Measurements from ENCODE around the gene CLDN1.
A peak's percentile ranks its signal among the peaks of the same experiment; 100 is the strongest.

The CLDN1 gene

DNA sequence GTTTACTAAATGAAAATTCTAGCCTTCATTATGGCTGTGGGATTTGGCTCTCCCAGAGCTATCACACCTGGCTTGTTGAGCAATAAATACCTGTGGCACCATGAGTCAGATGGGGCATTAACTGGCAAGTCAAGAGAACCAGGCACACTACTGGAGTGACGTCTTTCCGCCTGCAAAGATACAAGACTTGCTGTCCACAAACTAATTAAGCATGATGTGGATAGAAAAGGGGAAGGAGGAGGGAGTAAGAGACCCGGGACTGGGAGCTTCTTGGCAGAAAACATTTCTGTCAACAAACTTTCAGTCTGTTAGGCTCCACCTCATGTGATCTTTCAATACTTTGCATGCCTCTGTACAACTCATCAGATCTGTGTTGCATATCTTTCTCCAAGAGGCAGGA lies 56.5 kb downstream of the CLDN1 start:
- peak; percentile 87 for DNase-seq (ENCODE audit: low spot score)
- H3K27ac ChIP-seq = no peak overlapping the region
- CTCF ChIA-PET = interaction anchor here (1.1 kb wide), 1 partner anchor 41 kb away, joined by 5 read pairs; no protein-coding TSS in a partner anchor
- TF ChIP-seq, protein P1, sequence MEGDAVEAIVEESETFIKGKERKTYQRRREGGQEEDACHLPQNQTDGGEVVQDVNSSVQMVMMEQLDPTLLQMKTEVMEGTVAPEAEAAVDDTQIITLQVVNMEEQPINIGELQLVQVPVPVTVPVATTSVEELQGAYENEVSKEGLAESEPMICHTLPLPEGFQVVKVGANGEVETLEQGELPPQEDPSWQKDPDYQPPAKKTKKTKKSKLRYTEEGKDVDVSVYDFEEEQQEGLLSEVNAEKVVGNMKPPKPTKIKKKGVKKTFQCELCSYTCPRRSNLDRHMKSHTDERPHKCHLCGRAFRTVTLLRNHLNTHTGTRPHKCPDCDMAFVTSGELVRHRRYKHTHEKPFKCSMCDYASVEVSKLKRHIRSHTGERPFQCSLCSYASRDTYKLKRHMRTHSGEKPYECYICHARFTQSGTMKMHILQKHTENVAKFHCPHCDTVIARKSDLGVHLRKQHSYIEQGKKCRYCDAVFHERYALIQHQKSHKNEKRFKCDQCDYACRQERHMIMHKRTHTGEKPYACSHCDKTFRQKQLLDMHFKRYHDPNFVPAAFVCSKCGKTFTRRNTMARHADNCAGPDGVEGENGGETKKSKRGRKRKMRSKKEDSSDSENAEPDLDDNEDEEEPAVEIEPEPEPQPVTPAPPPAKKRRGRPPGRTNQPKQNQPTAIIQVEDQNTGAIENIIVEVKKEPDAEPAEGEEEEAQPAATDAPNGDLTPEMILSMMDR (conservative IDR thresholded peaks at IDR 0.05; ENCODE audit: low read depth) = no peak
- POLR2A ChIA-PET (ENCODE audit: low non-redundant PET) = no interaction called here

DNA sequence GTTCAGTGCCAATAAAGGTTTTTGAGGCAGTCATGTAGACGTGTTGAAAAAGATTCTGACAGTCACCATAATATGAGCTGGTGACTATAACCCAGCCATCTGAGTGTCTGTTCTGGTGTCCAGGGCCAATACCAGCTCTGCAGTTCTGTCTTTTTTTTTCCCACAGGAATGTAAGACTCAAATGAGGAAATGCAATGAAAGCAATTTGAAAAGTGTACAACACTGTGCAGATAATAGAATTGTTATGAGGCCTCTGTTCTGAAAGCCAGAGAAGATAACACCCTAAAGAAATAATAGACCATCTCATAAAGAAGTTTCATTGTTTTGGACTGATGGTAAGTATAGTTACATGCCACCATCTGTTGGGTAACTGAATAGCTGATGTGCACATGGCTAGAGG lies 57.1 kb downstream of the CLDN1 start:
- TF ChIP-seq, protein P1 (conservative IDR thresholded peaks at IDR 0.05; ENCODE audit: low read depth) = no peak
- CTCF ChIA-PET = interaction anchor here (1.1 kb wide), 1 partner anchor 40 kb away, joined by 5 read pairs; no protein-coding TSS in a partner anchor
- POLR2A ChIA-PET (ENCODE audit: low non-redundant PET) = no interaction called here
- DNase-seq (ENCODE audit: low spot score) = no peak
- no peak overlapping the region for H3K27ac ChIP-seq

DNA sequence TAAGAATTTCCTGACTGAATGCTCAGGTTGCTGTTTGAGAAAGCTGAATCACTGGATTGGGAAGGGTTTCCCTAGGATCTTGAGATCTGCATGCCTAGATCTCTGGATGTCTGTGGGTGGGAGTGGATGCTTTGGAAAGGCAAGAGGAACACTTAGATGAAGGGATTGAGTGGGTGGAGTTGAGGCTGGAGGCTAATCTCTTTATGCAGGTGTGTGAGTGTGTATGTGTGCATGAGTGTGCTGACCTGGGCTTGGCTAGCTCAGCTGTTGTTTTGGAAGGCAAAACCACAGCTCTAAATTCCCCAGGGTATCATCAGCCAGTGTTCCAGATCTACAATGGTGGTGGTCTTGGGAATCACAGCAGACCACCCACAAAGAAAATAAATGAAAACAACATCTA lies 60.5 kb downstream of the CLDN1 start:
- no peak for DNase-seq (ENCODE audit: low spot score)
- ChIA-PET CTCF (interaction anchor here (1.1 kb wide), 1 partner anchor 60 kb away, joined by 4 read pairs; the partner anchor contains the start of gene CLDN1), POLR2A (ENCODE audit: low non-redundant PET) (no interaction called here)
- TF ChIP-seq, protein P1 (conservative IDR thresholded peaks at IDR 0.05; ENCODE audit: low read depth) = no peak
- H3K27ac ChIP-seq = no peak overlapping the region

DNA sequence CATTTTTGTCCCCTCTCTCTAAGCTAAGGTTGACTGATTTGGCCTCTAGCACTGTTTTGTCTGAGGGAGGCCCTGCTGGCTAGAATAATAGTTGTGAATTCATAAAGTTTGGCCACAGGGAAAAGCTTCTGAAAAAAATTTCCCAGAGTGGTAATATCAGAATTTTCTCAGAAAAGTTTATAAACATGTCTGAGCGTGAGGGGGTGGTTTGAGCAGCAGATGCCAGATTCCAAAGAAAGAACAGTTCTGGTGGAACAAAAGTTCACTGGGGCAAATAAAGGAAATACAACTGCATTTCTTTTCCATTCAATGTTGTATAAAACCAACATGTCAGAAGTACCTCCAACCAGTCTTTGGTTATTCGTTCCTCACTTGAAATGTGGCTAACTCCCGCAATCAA lies 61.2 kb downstream of the CLDN1 start:
- CTCF ChIA-PET = interaction anchor here (1.1 kb wide), 1 partner anchor 61 kb away, joined by 4 read pairs; the partner anchor contains the start of gene CLDN1
- TF ChIP-seq, protein P1 (conservative IDR thresholded peaks at IDR 0.05; ENCODE audit: low read depth) = no peak

DNA sequence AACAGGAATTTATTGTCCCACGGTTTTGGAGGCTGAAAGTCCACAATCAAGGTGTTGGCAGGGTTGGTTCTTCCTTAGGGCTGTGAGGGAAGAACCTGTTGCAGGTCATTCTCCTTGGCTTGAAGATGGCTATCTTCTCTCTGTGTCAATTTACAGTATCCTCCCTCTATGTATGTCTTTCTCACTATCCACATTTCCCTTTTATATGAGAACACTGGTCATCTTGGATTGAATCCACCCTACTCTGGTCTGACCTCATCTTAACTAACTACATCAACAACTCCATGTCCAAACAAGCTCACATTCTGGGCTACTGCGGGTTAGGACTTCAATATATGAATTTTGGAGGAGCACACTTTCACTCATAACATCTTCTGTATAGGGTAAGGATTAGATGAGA lies 61.9 kb downstream of the CLDN1 start:
- POLR2A ChIA-PET (ENCODE audit: low non-redundant PET) = no interaction called here
- TF ChIP-seq, protein P1 (conservative IDR thresholded peaks at IDR 0.05; ENCODE audit: low read depth) = no peak
- CTCF ChIA-PET = no interaction called here

More for the DNA sequence above, 61.2 kb downstream of the CLDN1 start:
- POLR2A ChIA-PET (ENCODE audit: low non-redundant PET) = no interaction called here
- H3K27ac ChIP-seq = no peak overlapping the region
- DNase-seq (ENCODE audit: low spot score) = no peak

DNA sequence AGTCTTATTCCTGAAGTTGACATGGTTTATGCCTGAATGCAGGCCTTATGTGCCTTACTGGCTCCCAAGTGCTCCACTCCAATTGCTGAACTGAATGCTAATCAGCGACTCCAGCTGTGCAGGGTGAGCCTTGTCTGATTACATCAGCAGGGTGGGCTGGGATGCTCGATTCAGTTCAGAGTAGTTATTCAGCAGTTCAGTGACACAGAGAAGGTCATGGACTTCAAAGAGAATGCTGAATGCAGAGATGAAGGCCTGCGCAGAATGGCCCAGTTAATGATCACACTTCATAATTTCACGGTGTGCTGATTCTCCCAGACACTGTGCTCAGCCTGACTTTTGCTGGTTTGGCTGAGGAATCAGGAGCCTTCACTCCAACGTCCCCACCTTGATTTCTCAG lies 63.6 kb downstream of the CLDN1 start:
- ChIA-PET POLR2A (ENCODE audit: low non-redundant PET) (no interaction called here), CTCF (no interaction called here)
- no peak for DNase-seq (ENCODE audit: low spot score)

More for the DNA sequence above, 61.9 kb downstream of the CLDN1 start:
- no peak for DNase-seq (ENCODE audit: low spot score)
- no peak overlapping the region for H3K27ac ChIP-seq

More for the DNA sequence above, 63.6 kb downstream of the CLDN1 start:
- no peak overlapping the region for H3K27ac ChIP-seq
- TF ChIP-seq, protein P1 (conservative IDR thresholded peaks at IDR 0.05; ENCODE audit: low read depth) = no peak
